ENCODE measurements around the gene NOC2L. TPM values are rescaled to one million over a fixed set of nuclear protein-coding genes. Genes with fewer than 3 reads are reported as not detected.

NOC2L gene
- total and polyA plus RNA-seq, 9 of the 15 experiments (the other 6 are each of a cell fraction or from before 2014, with no cell fraction given) = 4.0 to 410 (median 200) TPM

- TF ChIP-seq FOXA3 (CRISPR knock-in tag; conservative IDR thresholded peaks at IDR 0.05 in 1 of 2, IDR thresholded peaks at IDR 0.05 in 1 of 2) = no peak
- TF ChIP-seq ZSCAN29 (IDR thresholded peaks at IDR 0.05) = no peak
- TF ChIP-seq MAZ (CRISPR knock-in tag; conservative IDR thresholded peaks at IDR 0.05 in 1 of 2, IDR thresholded peaks at IDR 0.05 in 1 of 2) = peak in 1 of 2 experiments; percentile 78; a peak in 1 of 4 replicates
- peak; percentile 79; the same call in 1 of the 2 replicates for TF ChIP-seq MTA1 (IDR thresholded peaks at IDR 0.05; ENCODE audit: borderline replicate concordance)
- TF ChIP-seq BRCA1 (IDR thresholded peaks at IDR 0.05) = no peak
- no peak for TF ChIP-seq BRCA1 (CRISPR knock-in tag; IDR thresholded peaks at IDR 0.05)
- no peak for TF ChIP-seq U2AF2 (optimal IDR thresholded peaks at IDR 0.05; ENCODE audit: low read depth, low read length)
- TF ChIP-seq ZNF644 (tag; IDR thresholded peaks at IDR 0.05; ENCODE audit: low read depth) = peak; percentile 76; the same call in 1 of the 2 replicates
- peak; percentile 75 for TF ChIP-seq LARP7 (IDR thresholded peaks at IDR 0.05)
- peak in 1 of 2 experiments; percentile 67; a peak in 1 of 4 replicates for TF ChIP-seq TBL1XR1 (IDR thresholded peaks at IDR 0.05; ENCODE audit: low read length in 2 of 2)
- TF ChIP-seq SP2 (IDR thresholded peaks at IDR 0.05; ENCODE audit: extremely low read depth, low read depth, low read length, poor library complexity, severe bottlenecking) = no peak
- no peak for TF ChIP-seq REST (IDR thresholded peaks at IDR 0.05; ENCODE audit: borderline replicate concordance)
- 0 out of 2 replicates have a peak, but pooled peaks have one; percentile 22 for TF ChIP-seq REST (CRISPR knock-in tag; IDR thresholded peaks at IDR 0.05; ENCODE audit: low read depth)
- peak; percentile 27; the same call in 1 of the 2 replicates for TF ChIP-seq ELF4 (CRISPR knock-in tag; IDR thresholded peaks at IDR 0.05)
- TF ChIP-seq, protein P1, sequence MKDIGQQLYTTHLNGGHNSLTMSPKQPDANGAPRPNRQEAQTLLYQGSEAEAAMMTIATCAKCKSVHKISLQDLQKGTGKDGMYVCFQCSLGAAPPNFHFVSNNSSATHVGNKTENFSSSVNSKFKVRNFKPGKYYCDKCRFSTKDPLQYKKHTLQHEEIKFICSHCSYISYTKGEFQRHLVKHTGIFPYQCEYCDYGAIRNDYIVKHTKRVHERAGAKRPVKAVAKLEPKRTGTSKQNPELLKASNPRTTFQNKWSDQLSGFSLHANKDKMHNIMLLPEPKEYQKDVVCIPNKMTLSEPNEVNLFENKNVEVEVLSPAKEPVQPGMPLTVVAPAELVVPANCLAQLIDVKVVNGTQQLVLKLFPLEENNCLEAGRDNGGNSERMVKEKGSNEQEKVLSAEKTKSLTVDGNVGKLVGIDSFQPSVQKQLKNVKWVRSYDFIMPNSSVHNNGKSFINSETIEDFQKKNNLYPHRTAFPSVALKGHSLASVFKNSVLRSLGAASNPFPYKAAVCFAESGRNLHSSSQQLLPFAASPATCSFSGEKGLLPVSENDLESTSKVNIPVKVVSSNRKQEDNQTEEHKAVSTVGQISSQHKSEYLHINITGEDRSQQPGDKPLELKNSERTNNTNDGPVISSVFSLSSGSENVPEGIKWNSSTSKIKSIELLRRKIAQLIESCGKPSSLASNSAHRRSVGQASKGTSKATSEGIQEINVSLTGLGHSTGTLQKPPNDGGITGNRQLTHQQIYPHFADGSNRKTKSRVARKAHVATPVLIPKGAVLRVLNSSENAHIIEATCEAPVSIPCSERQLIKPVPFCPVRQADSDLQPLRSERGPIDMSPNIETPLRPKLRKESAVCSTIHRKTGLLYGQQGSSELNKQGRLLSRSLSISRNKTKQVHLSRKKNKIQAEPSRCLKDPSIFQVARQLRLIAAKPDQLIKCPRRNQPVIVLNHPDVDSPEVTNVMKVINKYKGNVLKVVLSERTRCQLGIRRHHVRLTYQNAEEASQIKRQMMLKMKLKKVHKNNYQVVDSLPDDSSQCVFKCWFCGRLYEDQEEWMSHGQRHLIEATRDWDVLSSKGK (CRISPR knock-in tag; IDR thresholded peaks at IDR 0.05) = no peak
- no peak for TF ChIP-seq HDAC6 (IDR thresholded peaks at IDR 0.05; ENCODE audit: low read depth, low read length)
Measured at GRCh38 chr1:1004780-1005697, 46.0 kb upstream of the NOC2L start (continued).
